A204.1 (cell line): ENCODE measurements around the gene SRD5A2.

Experiments used
- FAIRE-seq: peaks from 2 replicates; lab custom pipeline; 2012; peaks lifted over from hg19 to GRCh38; lab: Jason Lieb, UNC

SRD5A2 gene

GRCh38 chr2:31580321-31581117 is at the start of gene SRD5A2:
Gene SRD5A2 (minus strand): TSS chr2:31580938. CDS start chr2:31580900, 38 bp downstream.
- no peak for FAIRE-seq

GRCh38 chr2:31606509-31606908 is 25.8 kb upstream of the SRD5A2 start:
- no peak for FAIRE-seq

- no peak for FAIRE-seq
These were observed 18.0 kb upstream of the SRD5A2 start for GRCh38 chr2:31598694-31599093.

GRCh38 chr2:31586230-31586629 is 5.5 kb upstream of the SRD5A2 start:
- FAIRE-seq: no peak

GRCh38 chr2:31581124-31581795 is 522 bp upstream of the SRD5A2 start:
- no peak for FAIRE-seq

GRCh38 chr2:31579996-31580320 is 780 bp downstream of the SRD5A2 start:
- FAIRE-seq: no peak

DNA sequence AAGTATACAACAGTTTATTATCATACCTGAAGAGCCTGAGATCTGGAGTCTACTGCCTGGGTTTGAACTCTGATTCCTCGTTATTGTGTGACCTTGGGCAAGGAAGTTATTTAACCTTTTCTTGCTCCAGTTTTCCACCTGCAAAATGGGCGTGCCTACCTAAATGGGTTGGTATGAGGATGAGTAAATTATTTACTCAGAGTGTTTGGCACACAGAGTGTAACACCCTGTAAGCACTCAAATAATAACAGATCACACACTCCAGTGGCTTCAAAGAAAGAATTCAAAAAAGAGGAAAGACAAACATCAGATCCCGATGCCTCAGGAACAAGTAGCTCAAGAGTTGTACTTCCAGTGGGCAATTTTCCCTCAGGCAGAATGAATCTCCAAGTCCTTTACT is 2.4 kb downstream of the SRD5A2 start:
- no peak for FAIRE-seq

GRCh38 chr2:31577143-31577542 is 3.6 kb downstream of the SRD5A2 start:
- no peak for FAIRE-seq

GRCh38 chr2:31568585-31569201 is 12.0 kb downstream of the SRD5A2 start:
- no peak for FAIRE-seq

- no peak for FAIRE-seq
These were observed 13.1 kb downstream of the SRD5A2 start for GRCh38 chr2:31567679-31568078.

- FAIRE-seq: no peak
These were observed 17.4 kb downstream of the SRD5A2 start for GRCh38 chr2:31563273-31563839.

DNA sequence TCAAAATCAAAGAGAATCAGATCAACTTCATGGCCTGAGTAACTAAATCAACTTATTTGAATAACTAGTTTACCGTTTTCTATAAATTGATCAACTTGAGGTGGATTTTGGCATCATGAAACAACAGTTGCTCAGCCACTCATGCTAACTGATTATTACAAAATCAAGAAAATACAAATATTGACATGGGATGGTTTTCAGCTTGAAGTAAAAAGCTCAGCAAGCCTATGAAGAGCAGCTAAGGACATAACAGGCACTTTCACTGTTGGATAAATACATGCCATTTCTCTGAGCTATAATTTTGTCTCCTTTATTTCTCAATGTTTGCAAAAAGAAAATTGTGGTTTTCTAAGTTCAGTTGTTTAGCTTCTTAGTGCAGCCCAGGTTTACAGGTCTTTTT is 18.9 kb downstream of the SRD5A2 start:
- no peak for FAIRE-seq

GRCh38 chr2:31558401-31559295 is 22.1 kb downstream of the SRD5A2 start:
- no peak for FAIRE-seq

DNA sequence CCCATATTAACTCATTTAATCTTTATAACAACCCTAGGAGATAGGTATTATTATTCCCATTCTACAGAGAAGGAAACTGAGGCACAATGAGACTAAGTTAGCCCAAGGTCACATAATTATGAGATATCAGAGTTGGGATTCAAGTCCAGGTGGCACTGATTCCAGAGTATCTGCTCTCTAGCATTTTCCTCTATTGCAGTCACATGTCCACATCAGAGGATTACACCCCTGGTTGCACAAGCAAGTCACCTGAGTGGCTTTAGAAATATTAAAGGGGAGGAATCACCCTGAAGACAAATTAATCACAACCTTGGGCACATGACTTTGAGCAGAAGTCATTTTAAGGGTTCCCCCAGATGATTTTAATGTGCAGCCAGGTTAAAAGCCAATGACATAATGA is 23.8 kb downstream of the SRD5A2 start:
- FAIRE-seq: no peak

GRCh38 chr2:31555967-31556706 is 24.6 kb downstream of the SRD5A2 start:
- FAIRE-seq: no peak

- no peak for FAIRE-seq
These were observed 27.4 kb downstream of the SRD5A2 start for GRCh38 chr2:31553362-31553761.

DNA sequence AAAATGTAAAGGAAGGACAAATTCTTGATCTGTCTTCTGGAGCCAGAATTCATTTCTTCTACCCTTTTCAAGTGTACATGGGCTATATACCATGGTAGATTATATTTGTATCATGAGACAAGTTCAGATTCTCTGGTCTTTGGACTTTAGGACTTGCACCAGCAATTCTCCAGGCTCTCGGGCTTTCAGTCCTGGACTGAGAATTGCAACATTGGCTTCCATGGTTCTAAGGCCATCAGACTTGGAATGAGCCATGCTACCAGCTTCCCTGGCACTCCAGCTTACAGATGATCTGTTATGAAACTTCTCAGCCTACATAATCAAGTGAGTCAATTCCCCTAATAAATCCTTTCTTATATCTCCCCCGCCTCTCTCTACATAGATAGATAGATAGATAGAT is 33.3 kb downstream of the SRD5A2 start:
- no peak for FAIRE-seq

- FAIRE-seq: no peak
These were observed 38.9 kb downstream of the SRD5A2 start for GRCh38 chr2:31541853-31542252.

GRCh38 chr2:31539505-31539904 is 41.2 kb downstream of the SRD5A2 start:
- no peak for FAIRE-seq

- no peak for FAIRE-seq
These were observed 45.0 kb downstream of the SRD5A2 start for GRCh38 chr2:31535768-31536167.

- no peak for FAIRE-seq
These were observed 46.1 kb downstream of the SRD5A2 start for GRCh38 chr2:31534636-31535035.
